ENCODE data around the gene FNDC3B.

DNA sequence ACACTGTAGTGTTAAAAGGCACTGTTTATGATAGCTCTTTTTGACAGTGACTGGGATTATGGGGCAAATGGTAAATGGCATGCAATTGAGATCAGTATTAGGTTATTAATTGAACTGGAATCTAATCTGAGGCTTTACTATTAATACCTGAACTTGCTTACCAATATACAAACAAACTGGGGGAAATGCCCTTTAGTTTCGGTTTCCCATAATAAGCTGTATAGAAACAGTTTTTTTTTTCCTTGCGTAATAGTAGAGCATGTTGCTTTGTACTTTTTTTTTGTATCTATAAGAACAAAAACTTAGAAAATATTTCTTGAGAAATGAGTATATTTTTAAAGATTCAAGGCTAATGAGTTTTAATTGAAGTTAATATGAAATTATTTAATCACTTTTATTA, 95.0 kb downstream of the FNDC3B start:
- TF ChIP-seq, protein P1, sequence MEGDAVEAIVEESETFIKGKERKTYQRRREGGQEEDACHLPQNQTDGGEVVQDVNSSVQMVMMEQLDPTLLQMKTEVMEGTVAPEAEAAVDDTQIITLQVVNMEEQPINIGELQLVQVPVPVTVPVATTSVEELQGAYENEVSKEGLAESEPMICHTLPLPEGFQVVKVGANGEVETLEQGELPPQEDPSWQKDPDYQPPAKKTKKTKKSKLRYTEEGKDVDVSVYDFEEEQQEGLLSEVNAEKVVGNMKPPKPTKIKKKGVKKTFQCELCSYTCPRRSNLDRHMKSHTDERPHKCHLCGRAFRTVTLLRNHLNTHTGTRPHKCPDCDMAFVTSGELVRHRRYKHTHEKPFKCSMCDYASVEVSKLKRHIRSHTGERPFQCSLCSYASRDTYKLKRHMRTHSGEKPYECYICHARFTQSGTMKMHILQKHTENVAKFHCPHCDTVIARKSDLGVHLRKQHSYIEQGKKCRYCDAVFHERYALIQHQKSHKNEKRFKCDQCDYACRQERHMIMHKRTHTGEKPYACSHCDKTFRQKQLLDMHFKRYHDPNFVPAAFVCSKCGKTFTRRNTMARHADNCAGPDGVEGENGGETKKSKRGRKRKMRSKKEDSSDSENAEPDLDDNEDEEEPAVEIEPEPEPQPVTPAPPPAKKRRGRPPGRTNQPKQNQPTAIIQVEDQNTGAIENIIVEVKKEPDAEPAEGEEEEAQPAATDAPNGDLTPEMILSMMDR (IDR thresholded peaks at IDR 0.05; ENCODE audit: low read length) = no peak
- no peak for TF ChIP-seq EZH2 (optimal IDR thresholded peaks at IDR 0.05; ENCODE audit: low read depth, low read length)
- no peak for TF ChIP-seq EZH2phosphoT487 (IDR thresholded peaks at IDR 0.05; ENCODE audit: low read length)
